K562 (cell line): Measurements from ENCODE around the gene ZNF442. TPM values are rescaled to one million over a fixed set of nuclear protein-coding genes. Genes with fewer than 3 reads are reported as not detected.

Experiments
- ATAC-seq: fragments of 200-7000 bp; cut with Tn5 transposase; 3 replicates; pipeline ENCODE4 v1.9.1; 2020; ENCODE audit warnings: moderate library complexity
- BruUV-seq: library from RNA; stranded (reverse); fragments of 400-500 nt; replicated peaks from 2 replicates; lab custom pipeline; 2021; lab: Mats Ljungman, UMichigan
- CTCF ChIA-PET: fragments of 300-600 bp; formaldehyde crosslinking; extraction: SDS; loops from one replicate; lab custom pipeline; 2021; ENCODE audit warnings: low intra/inter-chr PET ratio; lab: Yijun Ruan, JAX
- POLR2A ChIA-PET: fragments of 300-600, 350-650 bp; sonication (Branson Sonifier 250); formaldehyde crosslinking; extraction: SDS; loops from one replicate; lab custom pipeline; 2021; ENCODE audit warnings: antibody characterized with exemption, inconsistent platforms; lab: Yijun Ruan, JAX
- DNase-seq, 4 experiments: peaks; one replicate each; pipeline versions ENCODE4 v3.0.0 to v3.0.0-alpha.2; 2011 to 2018; ENCODE audit warnings: low spot score in 3 of 4, mixed read lengths in 3 of 4; ENCODE audit errors: extremely low read depth in 1 of 4
- FAIRE-seq: peaks from 2 replicates; lab custom pipeline; 2011; peaks lifted over from hg19 to GRCh38; lab: Jason Lieb, UNC
- H2AFZ ChIP-seq: 2 replicates; pipeline ENCODE4 v1.6.0; 2011; ENCODE audit warnings: low read depth, low read length, control low read depth, inconsistent platforms
- H3K27ac ChIP-seq: fragments of 200-600 bp; 3 replicates; pipeline ENCODE4 v1.8.0; 2011; ENCODE audit warnings: low read depth, mild to moderate bottlenecking, control low read depth, inconsistent platforms, low read length, moderate library complexity, mixed read lengths; ENCODE audit errors: extremely low read depth
- H3K27me3 ChIP-seq, 2 experiments: fragments of 300-600 bp in 1 of 2; 2 replicates in 1 of 2; 3 replicates in 1 of 2; pipeline versions ENCODE4 v1.6.0 to v1.8.0; 2011; ENCODE audit warnings: inconsistent platforms in 2 of 2, low read length in 2 of 2, mild to moderate bottlenecking in 1 of 2, mixed read lengths in 1 of 2, moderate library complexity in 1 of 2; ENCODE audit not compliant: control insufficient read depth in 2 of 2, insufficient read depth in 2 of 2
- H3K36me3 ChIP-seq: fragments of 300-600 bp; 3 replicates; pipeline ENCODE4 v1.8.0; 2011; ENCODE audit warnings: mild to moderate bottlenecking, low read length, inconsistent platforms; ENCODE audit not compliant: control insufficient read depth, insufficient read depth
- H3K4me1 ChIP-seq, 2 experiments: fragments of 200-600 bp in 1 of 2; replicated peaks in 1 of 2; 2 replicates in 1 of 2; 3 replicates in 1 of 2; pipeline versions ENCODE4 v1.5.1 to v1.8.0; 2011; ENCODE audit warnings: inconsistent platforms in 2 of 2, low read length in 2 of 2, mild to moderate bottlenecking in 1 of 2, mixed read lengths in 1 of 2, moderate library complexity in 1 of 2; ENCODE audit not compliant: control insufficient read depth in 2 of 2, insufficient read depth in 2 of 2
- H3K4me2 ChIP-seq: 2 replicates; pipeline ENCODE4 v1.6.1; 2011; ENCODE audit warnings: low read length, control low read depth, inconsistent platforms, mixed read lengths; ENCODE audit not compliant: insufficient read depth
- H3K4me3 ChIP-seq: fragments of 200-600 bp; sonication (generic), shearing (Covaris generic); 2 replicates; pipeline ENCODE4 v1.5.1; 2016; ENCODE audit warnings: control low read depth, inconsistent platforms
- H3K79me2 ChIP-seq: fragments of 200-600 bp; 3 replicates; pipeline ENCODE4 v1.8.0; 2011; ENCODE audit warnings: low read length, inconsistent platforms; ENCODE audit not compliant: control insufficient read depth, insufficient read depth
- H3K9ac ChIP-seq, 2 experiments: 2 replicates each; pipeline versions ENCODE4 v1.6.0 to v1.6.1; 2011; ENCODE audit warnings: low read depth in 2 of 2, low read length in 2 of 2, control low read depth in 1 of 2, inconsistent platforms in 1 of 2, mild to moderate bottlenecking in 1 of 2, mixed read lengths in 1 of 2; ENCODE audit not compliant: insufficient read depth in 1 of 2
- H3K9me1 ChIP-seq: one replicate; pipeline ENCODE4 v1.6.0; 2011; ENCODE audit warnings: inconsistent platforms, mild to moderate bottlenecking, low read length, moderate library complexity; ENCODE audit not compliant: control insufficient read depth, insufficient read depth
- H3K9me3 ChIP-seq: replicated peaks from 2 replicates; pipeline ENCODE4 v1.5.1; 2011; ENCODE audit warnings: low read depth, low read length, inconsistent platforms; ENCODE audit not compliant: control insufficient read depth, insufficient read depth
- H4K20me1 ChIP-seq: replicated peaks from 2 replicates; pipeline ENCODE4 v1.6.1; 2011; ENCODE audit warnings: low read length, inconsistent platforms, mixed read lengths; ENCODE audit not compliant: control insufficient read depth, insufficient read depth
- CEBPB ChIP-seq: fragments of 450-650 bp; IDR thresholded peaks from 2 replicates; pipeline ENCODE4 v1.6.1; 2016; ENCODE audit warnings: missing genetic modification characterization, missing compliant biosample characterization
- HNRNPK ChIP-seq: fragments of 200-400 bp; formaldehyde crosslinking; IDR thresholded peaks from one replicate; pipeline ENCODE4 v1.6.1; 2018; ENCODE audit warnings: mild to moderate bottlenecking, low read depth, low read length; ENCODE audit not compliant: poor library complexity, severe bottlenecking
- RBM34 ChIP-seq: fragments of 200-400 bp; formaldehyde crosslinking; IDR thresholded peaks from 2 replicates; pipeline ENCODE4 v1.6.1; 2018; ENCODE audit warnings: low read length, borderline replicate concordance; ENCODE audit not compliant: insufficient read depth
- SMARCE1 ChIP-seq: fragments of 450-650 bp; IDR thresholded peaks from 2 replicates; pipeline ENCODE4 v1.7.1; 2016; ENCODE audit warnings: mild to moderate bottlenecking
- SRSF7 ChIP-seq: fragments of 200-400 bp; formaldehyde crosslinking; optimal IDR thresholded peaks from 2 replicates; pipeline ENCODE3; 2017; ENCODE audit warnings: mild to moderate bottlenecking, low read depth, low read length
- ZBTB26 ChIP-seq: fragments of 450-650 bp; formaldehyde crosslinking; IDR thresholded peaks from 2 replicates; pipeline ENCODE4 v1.4.0; 2022; ENCODE audit warnings: missing genetic modification characterization
- ZNF274 ChIP-seq: IDR thresholded peaks from 2 replicates; pipeline ENCODE4 v1.6.1; 2011; ENCODE audit warnings: low read depth, mild to moderate bottlenecking, low read length, moderate library complexity, borderline replicate concordance
- ZNF75A ChIP-seq: fragments of 450-650 bp; formaldehyde crosslinking; IDR thresholded peaks from 2 replicates; pipeline ENCODE4 v1.4.0; 2020; ENCODE audit warnings: mild to moderate bottlenecking
- ZNF830 ChIP-seq: fragments of 250-450 bp; sonication (Bioruptor Pico); IDR thresholded peaks from 2 replicates; pipeline ENCODE4 v1.5.0; 2021; ENCODE audit warnings: mild to moderate bottlenecking
- WGBS: fragments of 100-300 bp; shearing (Covaris generic); methylation state at CpG from one replicate; pipeline ENCODE4 v1.1.6; 2016; ENCODE audit warnings: low coverage, mixed read lengths; ENCODE audit not compliant: insufficient coverage; ENCODE audit errors: missing lambda C conversion rate; 5-methylcytosine and 5-hydroxymethylcytosine counted together
- in situ Hi-C: fragments of 300-500 bp; cut with MboI; formaldehyde crosslinking; loops from 4 replicates; pipeline ENCODE4 v1.15.0; 2018; ENCODE audit warnings: inconsistent platforms, mixed read lengths
- intact Hi-C: fragments of 100-400 bp; cut with micrococcal nuclease; formaldehyde crosslinking; loops from 2 replicates; pipeline ENCODE4 v1.14.2; 2022
- polyA plus RNA-seq, 8 experiments: library from polyadenylated mRNA; depleted of rRNA in 4 of 8; stranded (reverse) in 5 of 8; unstranded in 3 of 8; fragments of >200 nt; fragmentation: Nextera tagmentation in 2 of 8; fragmentation: Illumina TruSeq in 1 of 8; extraction: Ambion mirVana in 2 of 8; extraction: Trizol in 1 of 8; gene quantifications; 2 replicates each; pipeline versions ENCODE4 v1.2.1 to v1.2.3, GENCODE V29; 2011 to 2014; ENCODE audit warnings: inconsistent platforms in 1 of 8, missing spikeins in 1 of 8
- total RNA-seq, 7 experiments: library from RNA; depleted of rRNA in 6 of 7; stranded (reverse); fragments of >200 nt in 6 of 7; fragmentation: Illumina TruSeq in 2 of 7; extraction: Trizol in 2 of 7; gene quantifications; 2 replicates each; pipeline versions ENCODE4 v1.2.1 to v1.2.3, GENCODE V29; 2011 to 2021; ENCODE audit warnings: low replicate concordance in 1 of 7
- TF ChIP-seq, protein P1 (sequence below), 2 experiments: fragments of 450-650 bp; conservative IDR thresholded peaks; 2 replicates each; pipeline ENCODE4 v1.6.1; 2017; ENCODE audit warnings: mild to moderate bottlenecking in 2 of 2, moderate library complexity in 2 of 2

Gene ZNF442
- total and polyA plus RNA-seq, 9 of the 15 experiments (the other 6 are each of a cell fraction or from before 2014, with no cell fraction given): 1.7 to 7.0 (median 4.1) TPM

DNA sequence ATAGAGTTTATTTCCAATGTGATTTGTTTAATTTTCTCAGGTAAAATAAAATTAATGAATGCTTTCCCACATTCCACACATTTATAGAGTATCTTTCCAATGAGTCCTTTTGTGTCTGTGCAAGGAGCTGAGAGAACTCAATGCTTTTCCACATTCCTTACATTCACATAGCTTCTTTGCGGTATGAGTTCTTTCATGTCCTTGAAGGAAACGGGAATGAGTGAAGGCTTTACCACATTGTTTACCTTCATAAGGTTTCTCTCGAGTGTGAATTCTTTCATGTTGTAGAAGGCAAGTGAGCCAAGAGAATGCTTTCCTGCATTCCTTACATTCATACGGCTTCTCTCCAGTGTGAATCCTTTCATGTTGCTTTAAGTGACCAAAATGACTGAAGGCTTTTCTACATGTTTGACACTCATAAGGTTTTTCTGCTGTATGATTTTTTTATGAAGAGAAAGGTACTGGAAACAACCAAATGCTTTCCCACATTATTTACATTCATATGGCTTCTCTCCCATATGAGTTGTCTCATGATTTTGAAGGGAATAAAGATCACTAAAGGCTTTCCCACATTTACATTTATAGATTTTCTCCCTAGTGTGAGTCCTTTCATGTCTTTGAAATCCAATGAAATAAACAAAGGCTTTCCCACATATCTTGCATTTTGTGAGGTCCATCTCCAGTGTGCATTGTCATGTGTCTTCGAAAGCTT lies 14.4 kb upstream of the ZNF442 start:
- Histone ChIP-seq H3K4me2 (no peak overlapping the region), H3K9ac (no peak overlapping the region), H3K9me1 (no peaks in the 10 kb centered on the region), H3K9me3 (peaks cover 7% of the 10 kb centered on the region), H3K4me1 (no peaks in the 10 kb centered on the region), H3K27me3 (no peaks in the 10 kb centered on the region), H3K79me2 (no peaks in the 10 kb centered on the region), H3K4me3 (no peak overlapping the region), H3K27ac (no peak overlapping the region), H3K36me3 (no peaks in the 10 kb centered on the region), H2AFZ (no peak overlapping the region), H4K20me1 (no peaks in the 10 kb centered on the region)
- intact Hi-C loops: loop anchor here (10.0 kb wide), 1 partner anchor 105 kb away; the partner anchor contains the start of gene ZNF709
- in situ Hi-C loops: no loop called here
- WGBS: 14% methylated on average over 5 of the region's 5 CpGs
- ATAC-seq: no peak
- FAIRE-seq: no peak
- TF ChIP-seq ZNF75A (CRISPR knock-in tag): peak; percentile 85
- TF ChIP-seq ZNF274: peak; percentile 72; the same call in 1 of the 2 replicates
- no peak for TF ChIP-seq HNRNPK
- BruUV-seq: no TSS peak
- CTCF ChIA-PET: no interaction called here
- DNase-seq: no peak
- POLR2A ChIA-PET: no interaction called here

GRCh38 chr19:12374026-12374425 lies 8.5 kb upstream of the ZNF442 start:
- no peak overlapping the region for H3K9ac ChIP-seq
- H2AFZ ChIP-seq: no peak overlapping the region
- no peaks in the 10 kb centered on the region for H3K9me1 ChIP-seq
- 0% methylated on average over 1 of the region's 1 CpG for WGBS
- intact Hi-C loops (loop anchor here (10.0 kb wide), 1 partner anchor 111 kb away; the partner anchor contains the start of gene ZNF709), in situ Hi-C loops (no loop called here)
- no peaks in the 10 kb centered on the region for H4K20me1 ChIP-seq
- no peak overlapping the region for H3K27ac ChIP-seq
- no peaks in the 10 kb centered on the region for H3K79me2 ChIP-seq
- no peaks in the 10 kb centered on the region for H3K4me1 ChIP-seq
- ATAC-seq: no peak
- no TSS peak for BruUV-seq
- H3K27me3 ChIP-seq: peaks cover 0 to 5% of the 10 kb centered on the region in 2 experiments; a peak in 2 of 5 replicates
- ChIA-PET CTCF (no interaction called here), POLR2A (interaction anchor here (1.4 kb wide), 1 partner anchor 11 kb away, joined by 3 read pairs; no protein-coding TSS in a partner anchor)
- no peak overlapping the region for H3K4me3 ChIP-seq
- no peak overlapping the region for H3K4me2 ChIP-seq
- no peaks in the 10 kb centered on the region for H3K36me3 ChIP-seq
- FAIRE-seq: no peak
- no peak for DNase-seq
- H3K9me3 ChIP-seq: peaks cover 3% of the 10 kb centered on the region
- TF ChIP-seq SMARCE1: no peak
- no peak for TF ChIP-seq ZBTB26 (CRISPR knock-in tag)
- no peak for TF ChIP-seq SRSF7
- TF ChIP-seq ZNF830 (CRISPR knock-in tag): no peak
- no peak for TF ChIP-seq CEBPB
- no peak for TF ChIP-seq RBM34
- TF ChIP-seq, protein P1, sequence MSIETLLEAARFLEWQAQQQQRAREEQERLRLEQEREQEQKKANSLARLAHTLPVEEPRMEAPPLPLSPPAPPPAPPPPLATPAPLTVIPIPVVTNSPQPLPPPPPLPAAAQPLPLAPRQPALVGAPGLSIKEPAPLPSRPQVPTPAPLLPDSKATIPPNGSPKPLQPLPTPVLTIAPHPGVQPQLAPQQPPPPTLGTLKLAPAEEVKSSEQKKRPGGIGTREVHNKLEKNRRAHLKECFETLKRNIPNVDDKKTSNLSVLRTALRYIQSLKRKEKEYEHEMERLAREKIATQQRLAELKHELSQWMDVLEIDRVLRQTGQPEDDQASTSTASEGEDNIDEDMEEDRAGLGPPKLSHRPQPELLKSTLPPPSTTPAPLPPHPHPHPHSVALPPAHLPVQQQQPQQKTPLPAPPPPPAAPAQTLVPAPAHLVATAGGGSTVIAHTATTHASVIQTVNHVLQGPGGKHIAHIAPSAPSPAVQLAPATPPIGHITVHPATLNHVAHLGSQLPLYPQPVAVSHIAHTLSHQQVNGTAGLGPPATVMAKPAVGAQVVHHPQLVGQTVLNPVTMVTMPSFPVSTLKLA (conservative IDR thresholded peaks at IDR 0.05): no peak
